RCC 7860 (cell line): ENCODE data around the gene POLD1.
A peak's percentile ranks its signal among the peaks of the same experiment; 100 is the strongest.
"Not testable (repeated sequence)": the region's sequence is repeated elsewhere in the genome, so short reads cannot be mapped to it uniquely, and the experiment has no call there.

Experiments used
- DNase-seq: peaks from one replicate; pipeline ENCODE4 v3.0.0-alpha.2; 2015; ENCODE audit warnings: low spot score
- FAIRE-seq: peaks from 2 replicates; lab custom pipeline; 2012; peaks lifted over from hg19 to GRCh38; lab: Jason Lieb, UNC

The POLD1 gene

DNA sequence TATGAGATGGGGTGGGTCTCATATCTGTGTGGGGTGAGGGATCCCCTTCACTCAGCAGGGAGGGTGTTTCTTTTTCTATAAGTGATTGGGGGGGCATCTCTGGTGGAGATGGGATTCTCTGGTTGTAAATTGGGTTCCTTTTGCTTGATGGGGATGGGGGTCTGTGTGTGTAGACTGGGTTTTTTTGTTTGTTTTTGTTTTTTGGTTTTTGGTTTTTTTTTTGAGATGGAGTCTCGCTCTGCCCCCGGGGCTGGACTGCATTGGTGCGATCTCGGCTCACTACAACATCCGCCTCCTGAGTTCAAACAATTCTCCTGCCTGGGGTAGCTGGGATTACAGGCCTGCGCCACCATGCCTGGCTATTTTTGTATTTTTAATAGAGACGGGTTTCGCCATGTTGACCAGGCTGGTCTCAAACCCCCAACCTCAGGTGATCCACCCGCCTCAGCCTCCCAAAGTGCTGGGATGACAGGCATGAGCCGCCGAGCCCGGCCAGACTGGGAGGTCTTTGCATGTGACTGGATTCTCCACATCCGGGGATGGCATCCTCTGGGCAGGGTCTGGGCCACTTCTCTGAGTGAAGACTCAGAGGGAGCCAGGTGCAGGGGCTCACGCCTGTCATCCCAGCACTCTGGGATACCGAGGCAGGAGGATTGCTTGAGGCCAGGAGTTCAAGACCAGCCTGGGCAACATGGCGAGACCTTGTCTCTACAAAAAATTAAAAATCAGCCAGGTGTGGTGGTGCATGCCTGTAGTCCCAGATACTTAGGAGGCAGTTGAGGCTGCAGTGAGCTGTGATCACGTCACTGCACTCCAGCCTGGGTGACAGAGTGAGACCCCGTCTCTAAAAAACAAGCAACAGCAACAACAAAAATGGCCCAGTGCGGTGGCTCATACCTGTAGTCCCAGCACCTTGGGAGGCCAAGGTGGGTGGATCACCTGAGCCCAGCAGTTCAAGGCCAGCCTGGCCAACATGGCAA lies 49.3 kb downstream of the POLD1 start:
- FAIRE-seq: no peak
- no peak for DNase-seq

DNA sequence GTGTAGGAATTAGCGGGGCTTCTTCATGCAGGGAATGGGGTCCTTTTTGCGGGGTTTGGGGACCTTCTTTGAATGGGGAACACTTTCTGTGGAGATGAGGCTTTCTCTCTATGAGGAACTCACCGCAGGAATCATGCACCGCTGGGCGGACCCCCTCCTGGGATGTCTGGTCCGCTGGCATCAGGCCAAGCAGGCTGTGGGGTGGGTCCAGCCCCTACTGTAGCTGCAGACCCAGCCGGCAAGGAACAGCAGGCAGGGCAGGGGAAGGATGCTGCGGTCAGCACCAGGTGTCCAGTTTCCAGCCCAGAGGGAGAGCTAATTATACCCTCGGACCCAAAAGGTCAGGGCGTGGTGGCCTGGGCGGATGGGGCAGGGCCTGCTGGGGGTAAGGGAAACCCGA lies 50.4 kb downstream of the POLD1 start:
- DNase-seq: no peak
- no peak for FAIRE-seq

DNA sequence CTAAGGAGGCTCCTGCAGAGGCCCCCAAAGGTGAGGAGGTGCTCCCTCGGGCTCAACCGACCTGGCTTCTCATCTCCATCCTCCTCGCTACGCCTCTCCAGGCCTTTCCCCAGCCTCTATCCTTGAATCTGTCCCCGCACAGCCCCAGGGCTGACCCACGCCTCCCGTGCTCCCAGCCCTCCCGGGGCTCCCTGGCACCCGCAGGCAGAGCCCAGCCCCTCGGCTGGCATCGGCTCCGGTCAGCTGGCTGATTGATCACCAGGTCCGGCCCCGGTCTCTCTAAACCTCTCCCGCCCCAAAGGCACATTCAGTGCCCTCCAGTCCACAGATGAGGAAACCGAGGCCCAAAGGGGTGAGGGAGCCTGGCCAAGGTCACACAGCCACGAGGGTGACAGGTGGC lies 51.1 kb downstream of the POLD1 start:
- FAIRE-seq: no peak
- no peak for DNase-seq

DNA sequence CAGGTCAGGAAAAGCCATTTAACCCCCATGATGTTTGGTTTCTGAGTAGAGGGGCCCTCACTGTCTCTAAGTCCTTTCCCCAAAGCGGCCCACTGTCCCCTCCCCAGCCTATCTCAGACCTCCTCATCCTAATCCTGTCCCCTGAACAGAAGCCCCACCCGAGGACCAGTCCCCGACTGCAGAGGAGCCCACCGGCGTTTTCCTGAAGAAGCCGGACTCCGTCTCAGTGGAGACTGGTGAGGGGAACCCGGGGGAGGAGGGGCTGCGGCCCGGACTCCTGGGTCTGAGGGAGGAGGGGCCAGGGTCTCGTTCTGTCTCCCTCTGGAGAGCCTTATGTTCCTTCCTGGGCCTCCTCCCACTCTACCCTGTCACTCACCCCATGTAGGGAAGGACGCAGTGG lies 51.5 kb downstream of the POLD1 start:
- DNase-seq (no peak), FAIRE-seq (no peak)

DNA sequence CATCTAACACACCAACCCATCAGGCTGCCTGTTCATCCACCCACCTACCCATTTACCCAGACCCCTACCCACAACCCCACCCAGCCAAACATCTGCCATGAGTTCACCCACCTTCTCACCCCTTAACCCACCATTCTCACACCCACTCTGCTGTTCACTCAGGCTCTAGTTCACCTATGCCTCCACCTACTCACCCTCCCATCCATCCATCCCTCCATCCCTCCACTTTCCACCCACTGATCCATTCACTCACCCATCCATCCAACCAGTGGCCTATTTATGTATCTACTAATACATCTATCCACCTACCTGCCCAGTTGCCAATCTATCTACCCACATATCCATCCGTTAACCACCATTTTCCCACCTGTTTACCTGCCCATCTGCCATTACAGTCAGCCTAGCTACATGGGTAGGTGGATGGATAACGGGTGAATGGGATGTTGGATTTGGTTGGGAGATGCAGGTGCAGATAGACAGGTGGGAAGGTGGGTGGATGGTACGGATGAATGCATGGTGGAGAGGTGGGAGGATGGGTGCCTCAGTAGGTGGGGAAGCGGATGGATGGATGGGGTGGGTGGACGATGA lies 53.8 kb downstream of the POLD1 start:
- FAIRE-seq: no peak
- no peak for DNase-seq

DNA sequence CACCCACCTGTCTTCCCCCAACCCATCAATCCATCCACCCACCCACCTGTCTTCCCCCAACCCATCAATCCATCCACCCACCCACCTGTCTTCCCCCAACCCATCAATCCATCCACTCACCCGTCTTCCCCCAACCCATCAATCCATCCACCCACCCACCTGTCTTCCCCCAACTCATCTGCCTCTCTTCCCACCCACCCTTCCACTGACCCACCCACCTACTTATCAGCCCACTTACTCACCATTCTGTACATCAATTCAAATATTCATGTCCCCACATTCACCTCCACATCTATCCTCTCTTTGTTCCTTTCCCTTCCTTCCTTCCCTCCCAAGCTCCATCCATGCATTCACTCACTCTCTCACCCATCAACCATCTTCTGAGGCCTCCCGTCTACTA lies 55.0 kb downstream of the POLD1 start:
- not testable (repeated sequence) for DNase-seq

DNA sequence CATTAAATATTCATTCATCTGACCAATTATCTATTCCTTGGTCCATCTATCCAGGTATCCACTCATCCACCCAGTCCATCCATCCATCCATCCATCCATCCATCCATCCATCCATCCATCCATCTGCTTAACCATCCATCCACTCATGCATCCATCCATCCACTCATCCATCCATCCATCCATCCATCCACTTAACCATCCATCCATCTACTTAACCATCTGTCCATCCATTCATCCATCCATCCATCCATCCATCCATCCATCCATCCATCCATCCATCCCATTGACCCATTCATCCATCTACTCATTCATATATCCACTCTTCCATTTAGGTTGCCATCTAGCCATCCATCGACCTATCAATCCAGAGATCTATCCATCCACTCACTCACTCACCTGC lies 59.9 kb downstream of the POLD1 start:
- no peak for DNase-seq
- FAIRE-seq: no peak

More for the DNA sequence above, 55.0 kb downstream of the POLD1 start:
- FAIRE-seq: not testable (repeated sequence)

DNA sequence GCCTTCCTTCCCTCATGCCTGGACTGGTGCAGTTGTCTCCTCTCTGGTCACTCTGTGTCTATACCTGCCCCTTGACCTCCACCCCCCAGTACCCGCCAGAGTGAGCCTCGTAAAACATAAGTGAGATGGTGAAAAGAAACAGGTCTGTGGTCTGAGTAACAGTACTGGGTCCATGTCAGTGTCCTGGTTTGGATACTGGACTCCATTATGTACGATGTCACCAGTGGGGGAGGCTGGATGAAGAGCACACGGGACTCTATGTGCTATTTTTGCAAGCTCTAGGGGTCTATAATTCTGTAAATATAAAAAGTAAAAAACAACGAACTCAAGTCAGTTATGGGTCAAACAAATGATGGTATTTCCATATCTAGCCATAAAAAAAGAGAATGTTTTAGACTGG lies 62.9 kb downstream of the POLD1 start:
- DNase-seq (no peak), FAIRE-seq (no peak)

DNA sequence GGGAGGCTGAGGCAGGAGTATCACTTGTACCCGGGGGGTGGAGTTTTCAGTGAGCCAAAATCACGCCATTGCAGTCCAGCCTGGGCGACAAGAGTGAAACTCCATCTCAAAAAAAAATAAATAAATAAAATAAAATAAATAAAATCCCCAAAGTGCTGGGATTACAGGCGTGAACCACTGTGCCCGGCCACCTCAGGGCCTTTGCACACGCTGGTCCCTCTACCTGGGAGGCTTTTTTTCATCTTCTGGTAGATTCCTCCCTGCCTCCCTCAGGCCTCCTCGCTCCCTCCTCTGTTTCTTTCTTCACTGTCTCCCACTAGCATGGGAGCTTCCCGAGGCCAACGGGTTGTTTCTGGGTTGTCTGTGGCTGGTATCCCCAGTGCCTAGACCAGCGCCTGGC lies 63.6 kb downstream of the POLD1 start:
- FAIRE-seq: no peak
- no peak for DNase-seq

DNA sequence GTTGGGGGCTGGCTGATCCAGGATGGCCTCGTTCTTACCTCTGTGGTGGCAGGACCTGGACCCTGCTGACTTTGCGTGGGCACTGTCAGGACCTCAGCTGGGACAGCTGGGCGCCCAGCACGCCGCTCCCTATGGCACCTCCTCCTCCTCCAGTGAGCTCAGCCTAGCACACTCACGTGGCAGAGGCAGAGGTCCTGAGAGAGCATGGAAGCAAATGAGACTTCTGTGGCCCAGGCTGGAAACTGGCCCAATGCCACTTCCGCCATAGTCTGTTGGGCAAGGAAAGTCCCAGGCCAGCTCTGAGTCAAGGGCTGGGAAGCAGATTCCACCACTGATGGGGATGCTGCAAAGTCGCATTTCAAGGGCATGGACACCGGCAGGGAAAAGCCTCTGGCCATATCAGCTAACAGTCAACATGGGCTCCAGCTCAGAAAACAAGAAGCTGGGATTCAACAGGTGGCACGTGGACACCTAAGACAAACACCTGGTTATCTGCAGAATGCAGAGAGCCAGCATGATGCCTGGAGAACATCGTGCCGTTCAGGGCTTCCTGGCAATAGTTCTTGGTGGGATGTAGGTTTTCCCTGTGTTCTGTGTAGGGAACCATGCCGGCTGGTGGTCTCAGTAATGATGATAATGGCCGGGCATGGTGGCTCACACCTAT lies 65.2 kb downstream of the POLD1 start:
- FAIRE-seq (no peak), DNase-seq (peak; percentile 79)

DNA sequence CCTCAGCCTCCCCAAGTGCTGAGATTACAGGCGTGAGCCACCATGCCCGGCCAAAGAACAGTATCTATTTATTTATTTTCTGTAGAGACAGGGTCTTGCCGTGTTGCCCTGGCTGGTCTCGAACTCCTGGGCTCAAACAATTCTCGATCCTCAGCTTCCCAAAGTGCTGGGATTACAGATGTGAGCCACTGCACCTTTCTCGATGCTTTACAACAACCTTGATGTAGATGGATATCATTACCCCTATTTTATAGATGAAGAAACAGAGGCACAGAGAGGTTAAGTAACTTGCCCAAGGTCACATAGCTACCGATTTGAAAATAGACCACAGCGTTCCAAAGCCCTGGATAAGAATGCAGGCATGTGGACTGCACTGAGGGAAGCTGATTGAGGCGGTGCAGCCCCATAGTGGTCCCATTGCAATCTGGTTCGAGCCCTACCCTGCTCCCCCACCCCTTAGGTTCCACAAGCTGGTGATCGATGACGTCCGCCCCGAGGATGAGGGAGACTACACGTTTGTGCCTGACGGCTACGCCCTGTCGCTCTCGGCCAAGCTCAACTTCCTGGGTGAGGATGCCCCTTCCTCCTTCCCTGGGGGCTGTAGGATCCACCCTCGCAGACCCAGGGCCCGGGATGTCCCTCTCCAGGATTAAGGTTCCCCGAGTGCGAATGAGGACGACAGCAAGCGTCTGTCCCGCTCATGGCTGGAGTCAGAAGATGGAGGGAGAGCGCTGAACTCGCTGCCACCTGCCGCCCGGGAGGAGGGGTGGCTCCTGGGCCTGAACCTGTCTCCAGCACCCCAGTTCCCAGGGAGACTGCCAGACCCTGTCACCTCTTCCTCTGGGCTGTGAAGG lies 66.4 kb downstream of the POLD1 start:
- no peak for FAIRE-seq

DNA sequence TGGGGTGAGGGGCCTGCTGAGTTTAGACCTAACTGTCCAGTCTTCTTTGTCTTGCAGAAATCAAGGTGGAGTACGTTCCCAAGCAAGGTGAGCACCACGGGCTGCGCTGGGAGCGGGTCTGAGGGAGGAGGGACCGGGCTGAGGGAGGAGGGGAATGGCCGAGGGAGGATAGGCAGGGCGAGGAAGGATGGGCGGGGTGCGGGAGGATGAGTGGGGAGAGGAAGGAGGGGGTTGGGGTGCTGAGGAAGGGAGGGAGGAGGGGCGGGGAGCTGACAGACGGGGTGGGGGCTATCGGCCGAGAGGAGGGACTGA lies 67.0 kb downstream of the POLD1 start:
- no peak for FAIRE-seq
- no peak for DNase-seq

More for the DNA sequence above, 66.4 kb downstream of the POLD1 start:
- DNase-seq: no peak

DNA sequence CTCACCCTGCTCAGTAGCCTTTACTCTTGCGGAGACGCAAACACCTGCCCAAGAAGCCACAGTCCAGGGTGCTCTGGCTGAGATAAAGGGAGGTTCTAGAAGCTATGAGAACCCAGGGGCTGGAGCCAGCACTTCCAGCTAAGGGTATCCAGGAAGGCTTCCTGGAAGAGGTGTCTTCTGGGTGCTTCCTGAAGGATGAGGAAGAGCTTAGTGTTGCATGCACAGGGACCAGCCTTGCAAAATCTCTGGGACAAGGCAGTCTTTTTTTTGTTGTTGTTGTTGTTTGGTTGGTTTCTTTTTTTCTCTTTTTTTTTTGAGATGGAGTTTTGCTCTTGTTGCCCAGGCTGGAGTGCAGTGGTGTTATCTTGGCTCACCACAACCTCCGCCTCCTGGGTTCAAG lies 69.1 kb downstream of the POLD1 start:
- no peak for FAIRE-seq

DNA sequence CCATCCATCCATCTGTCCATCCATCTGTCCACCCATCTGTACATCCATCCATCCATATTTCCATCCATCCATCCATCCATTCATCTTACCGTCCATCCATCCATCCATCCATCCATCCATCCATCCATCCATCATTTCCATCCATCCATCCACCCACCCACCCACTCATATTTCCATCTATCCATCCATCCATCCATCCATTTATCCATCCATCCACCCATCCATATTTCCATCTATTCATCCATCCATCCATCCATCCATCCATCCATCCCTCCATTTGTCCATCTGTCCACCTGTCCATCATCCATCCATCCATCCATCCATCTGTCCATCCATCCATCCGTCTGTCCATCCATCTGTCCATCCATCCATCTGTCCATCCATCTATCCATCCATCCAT lies 71.8 kb downstream of the POLD1 start:
- FAIRE-seq (no peak), DNase-seq (no peak)

More for the DNA sequence above, 69.1 kb downstream of the POLD1 start:
- no peak for DNase-seq

DNA sequence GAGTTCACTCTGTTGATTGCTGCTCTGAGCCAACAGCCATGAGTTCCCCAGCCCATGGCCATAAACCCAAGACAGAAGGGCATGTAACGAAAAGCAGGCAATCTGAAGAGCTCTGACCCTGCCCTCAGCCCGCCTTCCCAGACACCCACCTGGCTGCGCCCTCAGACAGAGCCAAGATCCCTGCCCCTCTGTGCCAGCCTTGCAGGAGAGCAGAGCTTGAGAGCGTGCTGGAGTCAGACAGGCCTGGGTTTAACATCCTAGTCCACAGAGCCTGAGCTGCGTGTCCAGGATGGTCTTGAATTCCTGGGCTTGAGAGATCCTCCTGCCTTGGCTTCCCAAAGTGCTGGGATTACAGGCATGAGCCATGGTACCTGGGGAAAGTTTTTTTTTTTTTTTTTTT lies 73.2 kb downstream of the POLD1 start:
- DNase-seq (no peak), FAIRE-seq (no peak)

DNA sequence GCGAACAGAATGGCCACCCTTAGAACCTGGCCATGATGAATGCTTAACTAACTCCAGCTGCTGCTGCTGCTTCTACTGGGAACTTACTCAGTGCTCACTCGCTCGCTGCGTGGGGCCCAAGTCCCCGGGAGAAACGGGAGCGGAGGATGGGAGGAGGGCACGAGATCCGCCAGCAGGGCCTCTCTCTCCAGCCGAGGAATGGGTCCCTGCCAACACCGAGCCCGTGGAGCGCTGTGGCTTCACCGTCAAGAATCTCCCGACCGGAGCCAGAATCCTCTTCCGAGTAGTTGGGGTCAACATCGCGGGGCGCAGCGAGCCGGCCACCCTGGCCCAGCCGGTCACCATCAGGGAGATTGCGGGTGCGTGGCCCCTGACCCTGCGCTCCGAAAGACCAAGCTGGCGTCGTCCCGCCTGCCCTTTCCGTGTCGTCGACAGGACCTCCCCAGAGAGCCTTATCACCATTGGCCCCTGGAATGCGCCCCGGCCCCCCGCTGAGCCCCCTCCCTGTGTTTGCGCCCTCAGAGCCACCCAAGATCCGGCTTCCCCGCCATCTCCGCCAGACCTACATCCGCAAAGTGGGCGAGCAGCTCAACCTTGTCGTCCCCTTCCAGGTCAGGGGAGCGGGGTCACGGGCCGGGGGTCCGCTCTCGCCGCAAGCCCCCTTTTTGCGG lies 74.4 kb downstream of the POLD1 start:
- DNase-seq (no peak), FAIRE-seq (no peak)

DNA sequence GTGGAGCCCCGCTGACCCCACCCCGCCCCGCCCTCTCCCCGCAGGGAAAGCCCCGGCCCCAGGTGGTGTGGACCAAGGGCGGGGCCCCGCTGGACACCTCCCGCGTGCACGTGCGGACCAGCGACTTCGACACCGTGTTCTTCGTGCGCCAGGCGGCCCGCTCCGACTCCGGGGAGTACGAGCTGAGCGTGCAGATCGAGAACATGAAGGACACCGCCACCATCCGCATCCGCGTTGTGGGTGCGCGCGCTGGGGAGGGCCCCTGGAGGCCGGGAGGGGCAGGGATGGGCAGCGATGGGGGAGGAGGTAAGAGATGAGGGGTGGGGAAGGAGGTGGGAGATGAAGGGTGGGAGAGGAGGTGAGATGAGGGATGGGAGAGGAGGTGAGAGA lies 74.9 kb downstream of the POLD1 start:
- no peak for DNase-seq
- FAIRE-seq: no peak

DNA sequence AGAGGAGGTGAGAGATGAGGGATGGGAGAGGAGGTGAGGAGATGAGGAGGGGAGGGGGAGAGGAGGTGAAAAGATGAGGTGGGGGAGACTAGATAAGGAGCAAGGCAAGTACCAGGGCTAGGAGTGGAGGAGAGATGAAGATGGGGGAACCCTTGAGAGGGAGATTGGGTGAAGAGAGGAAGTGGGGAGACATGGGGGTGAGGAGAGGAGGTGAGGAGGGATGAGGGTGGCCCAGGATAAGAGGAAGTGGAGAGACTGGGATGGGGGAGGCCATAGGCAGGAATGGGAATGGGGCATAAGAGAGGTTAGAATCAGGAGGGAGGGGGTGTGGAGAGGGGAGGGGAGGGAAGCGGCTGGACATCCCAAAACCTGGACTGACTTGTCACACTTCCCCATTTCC lies 75.5 kb downstream of the POLD1 start:
- no peak for FAIRE-seq

DNA sequence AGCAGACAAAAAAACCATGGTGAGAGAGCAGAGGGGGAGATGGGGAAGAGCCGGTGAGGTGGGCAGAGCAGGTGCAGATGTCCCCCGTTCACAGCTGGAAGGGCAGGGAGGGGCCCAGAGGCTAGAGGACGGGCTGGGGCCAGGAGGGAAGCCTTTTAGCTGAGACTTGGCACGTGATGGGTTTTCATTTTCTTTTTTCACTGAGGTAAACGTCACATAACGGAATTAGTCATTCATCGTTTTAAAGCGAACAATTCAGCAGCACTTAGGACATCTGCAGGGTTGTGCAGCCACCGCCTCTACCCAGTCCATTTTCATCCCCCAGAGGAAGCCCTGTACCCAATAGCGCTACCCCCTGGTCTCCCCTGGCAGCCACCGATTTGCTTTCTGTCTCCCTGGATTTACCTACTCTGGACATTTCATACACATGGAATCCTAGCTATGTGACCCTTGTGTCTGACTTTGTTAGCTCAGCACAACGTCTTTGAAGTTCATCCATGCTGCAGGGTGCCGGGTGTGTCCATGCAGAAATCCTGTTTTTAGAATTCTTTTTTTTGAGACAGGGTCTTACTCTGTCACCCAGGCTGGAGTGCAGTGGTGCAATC lies 76.1 kb downstream of the POLD1 start:
- no peak for FAIRE-seq
- peak; percentile 76 for DNase-seq

More for the DNA sequence above, 75.5 kb downstream of the POLD1 start:
- no peak for DNase-seq
